Kasumi-1 (cell line): Measurements from ENCODE around the gene LIPN.

Experiments
- DNase-seq, 2 experiments: peaks; one replicate each; lab custom pipeline; 2025; lab: John Stamatoyannopoulos, UW

Gene LIPN

GRCh38 chr10:88827671-88828070 is 67.9 kb downstream of the LIPN start:
- no peak for DNase-seq

GRCh38 chr10:88828310-88828709 is 68.5 kb downstream of the LIPN start:
- DNase-seq = no peak
